Measurements from ENCODE around the gene CTAG1B.
"Not testable (repeated sequence)": the region's sequence is repeated elsewhere in the genome, so short reads cannot be mapped to it uniquely, and the experiment has no call there.

The CTAG1B gene

GRCh38 chrX:154582994-154583393 is 36.1 kb downstream of the CTAG1B start:
- not testable (repeated sequence) for DNase-seq

GRCh38 chrX:154575076-154575475 is 44.0 kb downstream of the CTAG1B start:
- DNase-seq, result not testable (repeated sequence)

- not testable (repeated sequence) for DNase-seq
Observed at GRCh38 chrX:154573061-154573460, 46.0 kb downstream of the CTAG1B start.

GRCh38 chrX:154570361-154570760 is 48.7 kb downstream of the CTAG1B start:
- DNase-seq, result not testable (repeated sequence)
